Mucosa of gallbladder (tissue), 1 donor: Measurements from ENCODE around the gene TDRD15. TPM values are rescaled to one million over a fixed set of nuclear protein-coding genes. Genes with fewer than 3 reads are reported as not detected.
"Not testable (repeated sequence)": the region's sequence is repeated elsewhere in the genome, so short reads cannot be mapped to it uniquely, and the experiment has no call there.

ENCODE experiments used
- DNase-seq: peaks from one replicate; pipeline ENCODE4 v3.0.0-alpha.2; 2020; ENCODE audit warnings: low spot score
- total RNA-seq: library from RNA; stranded (reverse); gene quantifications from one replicate; pipeline ENCODE4 v1.2.1, GENCODE V29; 2021
- donor health status: DM: no; HTN: no; CAD: no.

TDRD15 gene
- not detected for total RNA-seq

DNA sequence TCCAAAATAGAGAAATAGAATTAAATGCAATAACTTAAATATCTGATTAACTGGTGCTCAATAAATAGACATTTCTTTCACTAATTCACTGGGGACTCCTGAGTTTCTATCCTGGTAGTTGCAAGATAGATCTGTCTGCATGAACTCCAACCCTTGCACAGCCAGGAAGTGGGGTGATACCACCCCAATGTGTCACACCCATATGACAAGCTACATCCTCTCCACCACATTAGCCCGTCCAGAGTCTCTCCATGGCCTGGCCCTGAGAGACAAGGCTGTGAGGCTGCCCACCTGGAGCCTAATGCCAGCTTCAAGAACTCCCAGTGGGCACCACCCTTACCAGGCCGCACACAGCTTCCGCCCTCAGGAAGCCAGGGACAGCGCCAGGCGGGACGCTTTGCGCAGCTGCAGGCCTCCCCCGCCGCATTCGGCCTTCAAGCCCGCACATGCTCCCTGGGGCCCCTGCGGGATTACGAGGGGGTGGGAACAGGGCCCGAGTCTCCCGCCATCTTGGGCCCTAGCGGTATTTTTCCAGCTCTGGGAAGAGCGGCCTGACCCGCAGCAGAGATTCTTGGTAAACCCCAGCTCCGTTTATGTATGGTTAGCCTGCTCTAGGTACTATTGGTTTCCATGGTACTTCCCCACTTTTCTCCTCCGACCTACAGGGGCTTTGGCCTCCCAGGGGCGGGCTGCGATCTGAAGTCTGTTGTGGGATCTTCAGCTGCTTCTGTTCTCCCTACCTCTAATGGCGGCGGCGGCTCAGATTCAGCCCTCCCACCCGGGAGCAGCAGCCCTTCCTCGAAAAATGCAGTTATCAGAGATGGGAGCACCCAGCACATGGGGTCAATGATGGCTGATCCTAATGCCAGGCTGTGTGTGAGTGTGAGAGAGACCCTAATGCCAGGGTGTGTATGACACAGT, at the start of gene TDRD15:
Gene TDRD15, plus strand, starts transcription at position 496 of the 921 bp plus-strand sequence. CDS start 13,500 bp downstream, outside the sequence.
- no peak for DNase-seq

DNA sequence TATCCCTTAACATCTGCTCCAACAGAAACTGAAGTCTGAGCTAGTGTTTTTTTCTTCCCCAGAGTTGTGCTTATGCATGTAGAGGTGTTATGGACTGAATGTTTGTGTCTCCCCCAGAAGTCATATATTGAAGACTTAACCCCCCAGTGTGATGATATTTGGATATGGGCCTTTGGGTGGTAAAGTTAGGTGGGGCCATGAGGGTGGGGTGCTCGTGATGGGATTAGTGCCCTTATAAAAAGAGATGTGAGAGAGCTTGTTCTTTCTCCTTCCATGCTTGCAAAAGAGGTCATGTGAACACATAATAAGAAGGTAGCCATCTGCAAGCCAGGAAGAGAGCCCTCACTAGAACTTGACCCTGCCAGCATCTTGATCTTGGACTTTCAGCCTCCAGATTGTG, 45.5 kb upstream of the TDRD15 start:
- no peak for DNase-seq

DNA sequence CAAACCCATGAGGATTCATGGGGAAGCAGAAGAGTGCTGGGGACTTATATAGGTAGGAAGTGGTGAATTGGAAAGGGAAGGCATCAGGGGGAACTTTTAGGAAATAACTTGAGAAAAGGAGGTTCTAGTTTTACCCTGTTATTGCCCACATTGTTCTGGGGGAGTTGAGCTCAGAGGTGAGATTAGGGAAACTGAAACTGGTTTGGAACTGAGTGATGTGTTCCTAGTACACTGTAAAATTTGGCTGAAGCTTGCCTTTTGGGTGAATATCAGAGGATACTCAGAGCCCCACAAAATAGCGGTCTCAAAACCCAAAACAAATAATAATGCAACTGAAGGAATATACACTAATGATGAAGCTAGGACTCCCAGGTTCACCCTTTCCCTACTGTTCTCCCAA, 40.3 kb upstream of the TDRD15 start:
- no peak for DNase-seq

DNA sequence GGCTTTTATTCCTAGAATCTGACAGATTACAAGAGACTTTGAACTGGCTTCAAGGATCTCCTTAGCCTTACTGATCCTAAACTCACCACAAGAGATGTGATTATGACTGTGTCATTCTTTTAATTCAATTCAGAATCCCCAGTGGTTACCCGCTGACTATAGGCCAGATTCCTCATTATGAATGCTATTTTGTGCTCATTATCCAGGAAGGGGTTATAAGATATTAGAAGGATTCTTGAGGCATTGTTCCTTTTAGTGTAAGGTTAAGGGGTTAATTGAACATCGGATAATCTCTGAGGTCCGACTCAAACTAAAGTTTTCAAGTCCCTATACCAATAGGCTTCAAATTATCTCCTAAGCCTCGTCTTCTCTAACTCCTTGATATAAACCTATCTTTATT, 39.4 kb upstream of the TDRD15 start:
- DNase-seq = no peak

DNA sequence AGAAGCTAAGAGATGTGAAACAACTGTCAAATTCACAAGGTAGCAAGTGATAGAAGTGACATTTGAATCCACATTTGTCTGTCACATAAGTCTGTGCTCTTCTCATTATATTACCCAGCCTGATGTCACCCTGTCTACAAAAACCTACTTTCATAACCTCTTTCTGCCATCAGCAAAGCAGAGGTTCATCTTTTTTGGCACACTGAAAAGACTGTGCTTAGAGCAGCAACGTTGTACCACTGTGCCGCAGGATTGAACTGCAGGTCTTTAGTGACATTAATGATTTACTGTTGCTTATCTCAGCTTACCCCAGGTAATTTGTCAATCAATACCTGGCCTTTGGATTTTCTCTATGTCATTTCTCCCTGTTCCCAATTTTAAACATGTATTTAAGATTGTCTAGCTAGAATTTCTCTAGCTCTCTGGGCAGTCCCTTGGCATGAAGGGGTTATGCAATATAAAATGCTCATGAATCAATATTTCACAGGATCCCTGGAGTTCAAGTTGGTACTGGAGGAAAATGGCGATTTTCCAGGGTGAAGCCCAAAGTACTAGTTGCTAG, 31.4 kb upstream of the TDRD15 start:
- no peak for DNase-seq

DNA sequence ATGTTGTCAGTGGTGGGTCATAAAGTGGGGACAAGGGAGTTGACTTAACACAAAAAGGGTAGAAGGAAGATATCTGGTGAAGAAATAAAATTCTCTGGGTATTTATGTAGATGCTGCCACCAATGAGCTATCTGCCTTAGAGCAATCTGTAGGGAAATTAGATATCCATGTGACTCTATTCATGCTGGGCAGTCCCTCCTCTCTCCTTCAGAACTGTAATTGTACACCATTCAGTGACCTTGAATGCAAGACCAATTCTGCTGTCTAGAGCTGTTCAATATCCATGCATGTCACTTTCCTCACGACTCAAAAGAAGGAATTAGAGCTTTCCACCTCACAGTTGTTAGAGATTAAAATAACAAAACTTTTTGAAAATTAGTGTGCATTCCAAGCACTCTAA, 28.6 kb upstream of the TDRD15 start:
- no peak for DNase-seq

DNA sequence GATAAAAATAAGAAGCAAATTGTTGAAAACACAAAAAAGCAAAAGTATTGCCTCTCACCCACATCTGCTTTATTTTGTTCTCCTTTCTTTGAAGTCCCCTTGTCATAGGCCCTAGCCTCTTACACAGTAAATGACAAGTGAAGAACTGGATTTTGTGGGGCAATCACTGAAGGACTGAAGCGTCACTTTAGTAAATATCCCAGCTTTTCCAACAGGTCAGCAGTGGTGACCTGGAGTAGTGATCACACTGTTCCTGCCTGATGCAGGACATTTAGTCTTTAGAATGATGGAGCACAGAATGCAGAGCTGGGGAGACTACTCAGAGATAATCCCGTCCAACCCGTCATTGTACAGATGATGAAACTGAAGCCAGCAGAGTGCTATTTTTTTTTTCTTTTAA, 28.1 kb upstream of the TDRD15 start:
- no peak for DNase-seq

DNA sequence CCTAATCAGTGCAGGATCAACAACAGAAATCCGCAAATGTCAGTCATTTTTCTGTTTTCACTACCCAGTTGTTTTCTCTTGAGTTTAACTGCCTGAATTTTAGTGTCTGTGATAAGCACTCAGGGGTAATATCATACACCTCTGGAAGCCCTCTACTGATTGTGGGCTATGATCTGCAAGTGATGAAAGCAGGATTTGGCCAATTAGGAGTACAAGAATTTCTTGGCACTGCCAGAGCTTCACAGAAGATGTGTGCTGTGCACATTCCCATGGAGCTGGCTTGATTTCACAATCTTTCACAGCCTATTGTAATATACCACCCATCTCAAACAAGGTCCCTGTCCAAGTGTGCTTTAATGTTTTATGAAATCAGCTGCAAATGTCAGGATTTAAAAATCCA, 27.3 kb upstream of the TDRD15 start:
- no peak for DNase-seq

DNA sequence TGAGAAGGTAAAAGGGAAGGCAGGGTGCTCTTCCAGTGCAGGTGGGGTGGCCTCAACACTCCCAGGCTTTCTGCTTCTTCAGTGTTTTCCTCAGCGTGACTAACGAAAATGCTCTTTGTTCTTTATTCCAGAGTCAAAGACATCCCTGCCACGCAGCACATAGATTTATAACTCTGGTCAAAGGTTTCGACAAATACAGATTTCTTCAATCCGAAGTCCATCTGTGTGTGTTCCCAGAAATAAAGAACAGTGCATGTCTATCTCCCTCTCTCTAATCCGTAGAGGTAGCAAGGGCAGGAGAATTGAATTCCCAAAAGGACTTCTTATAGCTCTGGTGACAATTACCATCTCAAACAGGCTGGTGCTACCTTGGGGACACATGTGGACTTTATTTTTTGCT, 26.4 kb upstream of the TDRD15 start:
- DNase-seq = no peak

DNA sequence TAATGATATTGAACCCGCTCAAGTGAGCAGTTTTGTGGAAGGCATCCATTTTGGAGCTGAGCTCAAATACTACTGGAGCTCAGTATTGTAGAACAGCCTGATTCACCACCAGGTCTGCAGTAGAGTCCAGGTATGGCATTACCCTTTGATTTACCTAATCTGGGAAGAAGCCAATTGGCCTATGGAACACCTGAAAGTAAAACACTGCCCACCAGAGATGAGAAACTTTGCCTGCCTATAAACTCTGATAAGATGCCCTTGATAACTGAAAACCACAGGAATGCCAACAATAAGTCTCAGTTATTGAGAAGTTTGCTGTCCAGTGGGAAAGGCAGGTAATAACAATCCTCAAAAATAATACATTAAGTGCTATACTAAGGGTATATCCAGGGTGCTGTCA, 25.5 kb upstream of the TDRD15 start:
- DNase-seq = no peak

DNA sequence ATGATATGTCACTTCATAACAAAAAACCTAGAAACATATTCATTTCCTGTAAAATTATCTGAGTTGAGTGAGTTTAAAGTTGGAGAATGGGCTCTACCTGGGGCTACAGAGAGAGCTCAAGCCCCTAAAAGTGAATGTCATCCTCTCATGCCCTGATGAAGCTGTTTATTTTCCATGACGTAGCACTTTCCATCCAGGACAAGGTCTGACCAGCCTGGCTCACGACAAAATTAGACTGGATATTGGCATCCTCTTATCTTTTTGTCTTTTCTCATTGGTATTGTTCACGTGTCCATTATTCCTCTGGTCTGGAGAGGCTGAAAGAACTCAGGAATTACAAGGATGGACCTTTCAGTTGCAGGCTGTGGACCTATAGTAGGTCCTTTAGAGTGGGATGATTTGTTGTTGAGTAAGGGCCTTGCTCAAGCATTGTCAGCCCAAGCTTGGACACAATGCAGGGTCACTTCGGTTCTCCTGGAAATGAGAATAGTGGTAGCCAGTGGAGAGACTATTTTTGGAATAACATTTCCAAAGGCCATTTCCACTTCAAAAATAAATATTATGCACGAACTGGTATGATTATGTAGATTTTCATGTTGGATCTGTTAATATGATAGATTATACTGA, 24.4 kb upstream of the TDRD15 start:
- DNase-seq = no peak

DNA sequence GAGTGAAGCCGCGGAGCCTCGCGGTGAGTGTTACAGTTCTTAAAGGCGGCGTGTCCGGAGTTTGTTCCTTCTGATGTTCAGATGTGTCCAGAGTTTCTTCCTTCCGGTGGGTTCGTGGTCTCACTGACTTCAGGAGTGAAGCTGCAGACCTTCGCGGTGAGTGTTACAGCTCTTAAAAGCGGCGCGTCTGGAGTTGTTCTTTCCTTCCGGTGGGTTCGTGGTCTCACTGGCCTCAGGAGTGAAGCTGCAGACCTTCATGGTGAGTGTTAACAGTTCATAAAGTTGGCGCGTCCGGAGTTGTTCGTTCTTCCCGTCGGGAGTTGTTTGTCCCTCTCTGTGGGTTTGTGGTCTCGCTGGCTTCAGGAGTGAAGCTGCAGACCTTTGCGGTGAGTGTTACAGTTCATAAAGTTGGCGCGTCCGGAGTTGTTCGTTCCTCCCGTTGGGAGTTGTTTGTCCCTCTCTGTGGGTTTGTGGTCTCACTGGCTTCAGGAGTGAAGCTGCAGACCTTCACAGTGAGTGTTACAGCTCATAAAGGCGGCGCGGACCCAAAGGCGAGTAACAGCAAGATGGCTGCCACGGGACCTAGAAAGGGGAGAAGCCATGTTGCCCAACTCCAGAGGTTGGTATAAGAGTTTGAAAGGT, 22.1 kb upstream of the TDRD15 start:
- DNase-seq = not testable (repeated sequence)

DNA sequence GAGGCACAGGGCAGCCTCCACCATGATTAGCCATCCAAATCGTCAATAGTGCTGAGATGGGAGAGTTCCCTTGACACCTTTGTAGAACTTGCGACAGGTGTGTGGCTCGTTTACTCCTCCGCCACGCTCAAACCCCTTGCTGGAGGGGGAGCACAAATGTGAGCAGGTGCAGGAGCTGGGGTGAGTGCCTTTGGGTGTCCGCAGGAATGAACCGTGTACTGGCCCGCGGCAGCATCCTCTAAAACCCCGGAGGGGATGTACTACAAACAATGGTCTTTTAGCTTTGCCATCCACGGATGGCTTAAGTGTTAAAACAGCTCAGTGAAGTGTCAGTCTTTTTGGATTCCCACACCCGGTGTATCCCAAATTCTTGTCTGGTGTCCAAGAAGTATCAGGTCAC, 21.4 kb upstream of the TDRD15 start:
- no peak for DNase-seq

DNA sequence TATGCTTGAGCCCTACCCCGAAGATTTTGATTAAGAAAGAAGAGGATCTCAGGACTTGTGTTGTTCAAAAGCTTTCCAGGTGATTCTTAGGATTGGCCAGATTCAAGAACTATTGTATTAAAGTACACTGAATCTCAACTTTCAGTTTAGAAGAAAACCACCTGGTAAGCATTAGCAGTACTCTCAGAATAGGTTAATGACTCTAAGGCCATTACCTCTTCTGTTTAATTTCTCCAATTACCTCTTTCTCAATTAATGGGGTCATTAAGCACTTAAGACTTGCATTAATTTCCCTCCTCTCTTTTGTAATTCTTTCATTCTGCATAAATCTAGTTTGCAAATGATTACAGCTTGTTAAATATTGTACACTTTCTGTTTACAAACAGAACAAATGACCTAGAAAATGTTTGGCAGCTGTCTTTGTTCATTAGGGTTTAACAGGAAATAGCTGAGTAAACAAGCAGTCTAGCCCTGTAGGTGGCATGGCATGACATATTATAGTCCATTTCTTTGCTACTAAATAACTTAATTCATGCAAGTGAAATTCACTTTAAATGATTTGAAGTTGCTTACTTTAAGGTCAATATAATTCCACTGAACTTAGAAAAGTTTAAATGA, 20.4 kb upstream of the TDRD15 start:
- DNase-seq = no peak

DNA sequence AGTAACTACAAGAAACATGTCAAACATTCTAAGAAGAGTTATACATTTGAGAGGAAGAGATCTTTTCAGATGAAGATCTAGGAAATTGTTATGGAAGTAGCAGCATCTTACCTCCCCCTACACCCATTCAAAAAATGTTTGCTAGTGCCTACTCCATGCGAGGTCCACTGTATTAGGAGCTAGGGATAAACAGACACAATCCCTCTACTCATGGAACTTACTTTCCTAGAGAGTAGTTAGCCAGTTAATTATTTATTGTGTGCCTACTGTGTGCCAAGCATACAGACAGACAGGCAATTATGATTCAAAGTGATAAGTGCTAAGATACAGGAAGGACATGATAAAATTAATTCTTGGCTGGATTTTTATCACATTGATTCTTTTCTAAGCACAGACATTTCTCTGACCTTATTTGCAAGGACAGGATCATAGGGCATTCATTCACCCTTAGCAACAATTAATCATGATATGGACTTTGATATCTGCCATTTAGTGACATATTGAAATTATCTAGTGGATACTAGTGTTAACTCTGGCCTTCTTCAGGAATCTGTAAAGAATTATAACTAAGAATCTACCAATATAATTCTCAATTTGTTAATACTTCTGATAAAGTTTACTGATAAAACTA, 19.6 kb upstream of the TDRD15 start:
- no peak for DNase-seq

DNA sequence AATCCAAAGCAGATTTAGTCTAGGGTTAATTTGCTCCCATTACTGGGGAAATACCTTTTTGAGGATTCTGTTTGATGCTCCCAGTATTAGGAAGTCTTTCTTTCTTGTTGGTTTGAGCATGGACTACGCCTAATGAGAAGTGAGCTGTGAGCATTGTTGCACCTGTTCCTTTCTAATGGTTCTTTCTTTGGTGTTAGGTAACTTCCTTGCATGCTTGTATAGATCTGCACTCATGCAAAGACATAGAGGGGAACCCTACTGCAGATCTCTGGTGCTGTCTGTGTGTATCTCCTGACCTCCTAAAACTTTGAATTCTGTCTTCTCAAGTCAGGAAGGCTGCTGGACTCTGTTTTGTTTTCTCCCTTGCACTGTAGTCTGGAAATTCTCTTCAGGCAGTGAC, 12.8 kb upstream of the TDRD15 start:
- DNase-seq = no peak

DNA sequence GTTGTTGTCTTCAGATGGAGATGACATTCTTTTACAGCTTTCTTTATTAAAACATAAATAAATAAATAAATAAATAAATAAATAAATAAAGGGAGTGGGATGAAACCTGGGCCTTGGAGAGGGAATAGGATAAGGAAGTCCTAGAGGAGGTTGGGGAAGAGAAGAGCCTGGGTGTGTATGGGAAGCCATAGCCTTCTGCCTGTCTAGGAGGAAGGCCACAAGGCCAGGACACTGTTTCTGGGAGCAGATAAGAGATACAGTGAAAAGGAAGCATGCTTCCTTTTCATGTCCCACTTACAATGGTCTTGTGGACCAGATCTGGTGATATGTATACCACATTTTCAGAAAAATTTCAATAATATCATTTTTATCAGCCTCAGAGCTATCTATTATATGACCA, 6.1 kb upstream of the TDRD15 start:
- no peak for DNase-seq

DNA sequence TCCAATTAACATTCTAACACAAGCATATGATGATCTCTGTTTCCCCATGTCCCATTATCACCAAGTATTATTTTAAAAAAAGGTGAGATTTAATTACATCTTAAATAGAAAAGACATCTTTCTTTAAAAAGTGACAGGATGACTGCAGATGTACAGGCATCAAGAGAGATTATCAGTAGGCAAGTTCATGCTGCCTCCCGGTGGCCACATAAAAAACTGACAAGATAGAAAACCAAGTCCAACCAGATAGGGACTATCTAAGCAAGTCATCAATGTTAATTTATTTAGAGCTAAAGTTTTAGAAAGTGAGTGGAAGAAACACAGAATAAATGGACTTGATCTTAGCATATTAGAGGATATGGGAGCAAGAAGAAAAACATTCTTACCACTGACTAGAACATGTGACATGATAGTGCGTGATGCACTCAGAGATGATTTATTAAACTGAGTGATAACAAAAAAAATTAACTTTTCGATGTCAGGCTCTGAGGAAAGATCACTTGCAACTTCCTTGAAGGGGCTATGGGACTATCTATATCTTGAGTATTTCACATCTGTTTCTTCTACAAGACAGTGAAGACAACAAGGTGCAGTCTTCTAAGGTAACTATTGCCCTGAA, 5.4 kb upstream of the TDRD15 start:
- peak; percentile 48 for DNase-seq

DNA sequence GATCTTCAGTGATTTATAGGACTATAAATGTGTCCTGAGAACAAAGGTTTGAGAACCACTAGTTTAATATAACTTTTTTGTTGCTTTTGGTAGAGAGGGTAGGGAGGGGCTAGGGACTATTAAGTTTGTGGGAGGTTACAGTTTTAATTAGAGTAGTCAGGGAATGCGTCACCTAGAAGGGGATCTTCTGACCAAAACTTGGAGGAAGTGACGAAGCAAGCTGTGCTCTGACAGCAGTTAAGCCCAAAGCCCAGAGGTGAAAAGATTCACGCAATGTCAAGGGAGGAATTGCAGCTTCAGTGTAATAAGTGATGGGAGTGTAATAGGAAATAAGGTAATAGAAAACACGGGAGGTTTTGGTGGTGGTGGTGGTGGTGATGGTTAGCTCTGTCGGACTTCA, 8.1 kb downstream of the TDRD15 start:
- no peak for DNase-seq

DNA sequence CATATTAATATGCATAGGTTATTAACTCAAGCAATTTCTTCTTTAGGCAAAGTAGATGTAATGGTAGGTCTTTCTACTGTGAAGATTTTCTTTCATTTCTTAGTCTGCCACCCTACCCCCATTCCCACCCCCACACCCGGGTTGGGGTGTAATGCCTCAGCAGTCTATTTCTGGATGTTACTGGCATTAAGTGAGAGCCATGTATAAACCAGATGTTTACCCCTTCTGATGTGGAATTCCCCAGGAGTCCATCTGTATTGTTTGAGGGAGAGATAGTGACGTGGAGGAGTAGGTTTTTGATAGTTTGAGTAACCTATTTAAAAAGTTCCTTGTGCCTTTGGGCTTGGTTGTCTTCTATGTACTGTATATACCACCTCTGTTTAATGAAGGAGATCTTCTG, 11.8 kb downstream of the TDRD15 start:
- DNase-seq = no peak

DNA sequence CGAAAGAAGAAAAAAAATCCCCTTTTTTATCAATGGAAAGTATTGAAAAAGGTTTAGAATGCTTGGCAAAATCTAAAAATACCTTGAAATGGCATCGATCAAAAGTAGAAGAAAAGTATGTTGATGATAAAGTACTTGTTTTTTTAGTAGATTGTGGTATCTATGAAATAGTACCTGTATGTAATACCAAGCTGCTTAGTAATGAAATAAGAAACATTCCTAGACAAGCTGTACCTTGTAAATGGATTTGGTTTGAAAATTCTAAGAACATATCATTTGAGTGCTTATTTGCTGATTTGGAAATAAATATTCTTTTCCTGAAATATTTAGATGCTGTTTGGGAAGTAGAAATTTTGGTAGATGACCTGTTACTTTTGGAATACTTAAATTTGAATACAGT, 18.4 kb downstream of the TDRD15 start:
- no peak for DNase-seq
